MCF 10A (cell line): ENCODE results near the gene UBXN6. TPM values are rescaled to one million over a fixed set of nuclear protein-coding genes. Genes with fewer than 3 reads are reported as not detected.

Experiments used
- BruUV-seq: library from RNA; stranded (reverse); fragments of 400-500 nt; replicated peaks from 2 replicates; lab custom pipeline; 2021; lab: Mats Ljungman, UMichigan
- CTCF ChIA-PET: fragments of 300-600 bp; sonication (Branson Sonifier 250); formaldehyde crosslinking; extraction: SDS; loops from one replicate; lab custom pipeline; 2021; ENCODE audit warnings: antibody characterized with exemption, inconsistent platforms; lab: Yijun Ruan, JAX
- POLR2A ChIA-PET: fragments of 300-600, 350-650 bp; sonication (Branson Sonifier 250); formaldehyde crosslinking; extraction: SDS; loops from one replicate; lab custom pipeline; 2020; ENCODE audit warnings: antibody characterized with exemption, inconsistent platforms; lab: Yijun Ruan, JAX
- DNase-seq: peaks from one replicate; pipeline ENCODE4 v3.0.0-alpha.2; 2018; ENCODE audit not compliant: unreplicated experiment
- H3K27ac Mint-ChIP-seq: one replicate; pipeline ENCODE4 v1.8.0; 2022; ENCODE audit warnings: mild to moderate bottlenecking, low read depth, mixed read lengths; ENCODE audit not compliant: unreplicated experiment
- H3K27me3 Mint-ChIP-seq: one replicate; pipeline ENCODE4 v1.8.0; 2022; ENCODE audit warnings: mixed read lengths; ENCODE audit not compliant: insufficient read depth, unreplicated experiment
- H3K36me3 Mint-ChIP-seq: one replicate; pipeline ENCODE4 v1.8.0; 2022; ENCODE audit warnings: mild to moderate bottlenecking, moderate library complexity, mixed read lengths; ENCODE audit not compliant: insufficient read depth, unreplicated experiment
- H3K4me1 Mint-ChIP-seq: one replicate; pipeline ENCODE4 v1.8.0; 2022; ENCODE audit warnings: mixed read lengths; ENCODE audit not compliant: insufficient read depth, unreplicated experiment
- H3K4me3 Mint-ChIP-seq: one replicate; pipeline ENCODE4 v1.8.0; 2022; ENCODE audit warnings: mild to moderate bottlenecking, moderate library complexity, mixed read lengths; ENCODE audit not compliant: unreplicated experiment
- H3K9me3 Mint-ChIP-seq: one replicate; pipeline ENCODE4 v1.8.0; 2022; ENCODE audit warnings: mixed read lengths; ENCODE audit not compliant: unreplicated experiment
- intact Hi-C: fragments of 100-400 bp; cut with micrococcal nuclease; formaldehyde crosslinking; loops from 2 replicates; pipeline ENCODE4 v1.14.1; 2022
- total RNA-seq: library from RNA; stranded (reverse); gene quantifications from 2 replicates; pipeline ENCODE4 v1.2.3, GENCODE V29; 2022
- TF ChIP-seq, protein P1 (sequence below): fragments of 200-600 bp; IDR thresholded peaks from one replicate; pipeline ENCODE4 v1.8.0; 2022; ENCODE audit warnings: antibody characterized with exemption, mild to moderate bottlenecking; ENCODE audit not compliant: unreplicated experiment

UBXN6 gene
- total RNA-seq, 1 experiment from 2014 or later, result 94.8 TPM

DNA sequence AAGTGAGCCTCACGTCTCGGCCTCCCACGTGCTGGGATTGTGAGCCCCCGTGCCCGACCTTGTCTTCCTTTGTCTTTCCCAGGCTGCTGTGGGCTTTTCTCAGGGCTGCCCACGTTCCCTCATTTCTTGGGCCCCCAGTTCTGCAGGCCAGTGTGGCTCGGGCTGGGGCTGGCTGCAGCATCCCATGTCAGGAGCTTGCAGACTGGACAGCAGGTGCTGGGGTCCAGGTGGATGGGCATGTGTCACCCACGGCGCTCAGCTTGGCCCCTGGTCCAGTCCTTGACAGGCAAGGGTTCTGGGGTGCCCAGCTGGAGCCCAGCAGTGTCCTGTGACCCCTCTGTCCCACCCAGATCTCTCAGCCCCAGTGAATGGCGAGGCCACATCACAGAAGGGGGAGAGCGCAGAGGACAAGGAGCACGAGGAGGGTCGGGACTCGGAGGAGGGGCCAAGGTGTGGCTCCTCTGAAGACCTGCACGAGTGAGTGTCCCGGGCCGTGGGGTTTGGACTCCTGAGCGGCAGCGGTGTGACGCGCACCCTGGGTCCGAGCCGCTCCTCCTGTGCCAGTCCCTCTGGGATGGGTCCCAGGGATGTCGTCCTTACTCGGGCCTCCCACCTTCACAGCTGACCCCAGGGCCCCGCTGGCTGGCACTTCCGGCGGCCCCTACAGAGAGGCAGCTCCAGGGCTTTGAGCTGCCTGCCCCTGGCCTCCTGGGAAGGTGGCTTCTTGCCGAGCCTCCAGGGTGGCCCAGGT lies 43.4 kb upstream of the UBXN6 start:
- POLR2A ChIA-PET, result no interaction called here
- Mint-ChIP-seq H3K9me3 (no peaks in the 10 kb centered on the region), H3K4me1 (peaks cover 1% of the 10 kb centered on the region), H3K27ac (no peak overlapping the region), H3K36me3 (peaks cover 37% of the 10 kb centered on the region), H3K27me3 (no peaks in the 10 kb centered on the region), H3K4me3 (no peak overlapping the region)
- CTCF ChIA-PET, result interaction anchor here (0.7 kb wide), 1 partner anchor 57 kb away, joined by 3 read pairs; no protein-coding TSS in a partner anchor
- DNase-seq, result no peak
- BruUV-seq, result no TSS peak
- TF ChIP-seq, protein P1, sequence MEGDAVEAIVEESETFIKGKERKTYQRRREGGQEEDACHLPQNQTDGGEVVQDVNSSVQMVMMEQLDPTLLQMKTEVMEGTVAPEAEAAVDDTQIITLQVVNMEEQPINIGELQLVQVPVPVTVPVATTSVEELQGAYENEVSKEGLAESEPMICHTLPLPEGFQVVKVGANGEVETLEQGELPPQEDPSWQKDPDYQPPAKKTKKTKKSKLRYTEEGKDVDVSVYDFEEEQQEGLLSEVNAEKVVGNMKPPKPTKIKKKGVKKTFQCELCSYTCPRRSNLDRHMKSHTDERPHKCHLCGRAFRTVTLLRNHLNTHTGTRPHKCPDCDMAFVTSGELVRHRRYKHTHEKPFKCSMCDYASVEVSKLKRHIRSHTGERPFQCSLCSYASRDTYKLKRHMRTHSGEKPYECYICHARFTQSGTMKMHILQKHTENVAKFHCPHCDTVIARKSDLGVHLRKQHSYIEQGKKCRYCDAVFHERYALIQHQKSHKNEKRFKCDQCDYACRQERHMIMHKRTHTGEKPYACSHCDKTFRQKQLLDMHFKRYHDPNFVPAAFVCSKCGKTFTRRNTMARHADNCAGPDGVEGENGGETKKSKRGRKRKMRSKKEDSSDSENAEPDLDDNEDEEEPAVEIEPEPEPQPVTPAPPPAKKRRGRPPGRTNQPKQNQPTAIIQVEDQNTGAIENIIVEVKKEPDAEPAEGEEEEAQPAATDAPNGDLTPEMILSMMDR, result no peak
- intact Hi-C loops, result no loop called here

DNA sequence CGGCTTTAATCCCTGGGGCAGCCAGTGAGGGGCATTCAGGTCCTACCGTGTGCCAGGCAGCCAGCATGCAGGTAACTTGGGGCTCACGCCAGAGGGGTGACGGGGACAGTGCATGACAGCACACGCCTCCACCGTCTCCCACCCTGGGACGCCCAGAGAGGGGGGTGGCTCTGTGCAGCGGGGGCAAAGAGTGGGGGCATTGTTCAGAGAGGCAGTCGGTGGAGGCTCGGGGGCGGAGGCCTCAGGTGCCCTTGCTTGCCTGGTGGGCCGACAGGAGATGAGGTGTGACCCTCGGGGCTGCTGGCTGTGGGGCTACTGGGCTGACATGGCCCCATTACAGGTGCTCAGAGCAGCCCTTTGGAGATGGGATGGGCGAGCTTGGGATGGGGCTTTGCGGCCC lies 42.3 kb upstream of the UBXN6 start:
- H3K36me3 Mint-ChIP-seq, result peaks cover 43% of the 10 kb centered on the region
- H3K27ac Mint-ChIP-seq, result no peak overlapping the region
- intact Hi-C loops, result no loop called here
- POLR2A ChIA-PET, result no interaction called here
- DNase-seq, result no peak
- H3K27me3 Mint-ChIP-seq, result no peaks in the 10 kb centered on the region
- no peaks in the 10 kb centered on the region for H3K9me3 Mint-ChIP-seq
- no peaks in the 10 kb centered on the region for H3K4me1 Mint-ChIP-seq
- TF ChIP-seq, protein P1, result no peak
- no TSS peak for BruUV-seq
- no peak overlapping the region for H3K4me3 Mint-ChIP-seq
- CTCF ChIA-PET, result no interaction called here

DNA sequence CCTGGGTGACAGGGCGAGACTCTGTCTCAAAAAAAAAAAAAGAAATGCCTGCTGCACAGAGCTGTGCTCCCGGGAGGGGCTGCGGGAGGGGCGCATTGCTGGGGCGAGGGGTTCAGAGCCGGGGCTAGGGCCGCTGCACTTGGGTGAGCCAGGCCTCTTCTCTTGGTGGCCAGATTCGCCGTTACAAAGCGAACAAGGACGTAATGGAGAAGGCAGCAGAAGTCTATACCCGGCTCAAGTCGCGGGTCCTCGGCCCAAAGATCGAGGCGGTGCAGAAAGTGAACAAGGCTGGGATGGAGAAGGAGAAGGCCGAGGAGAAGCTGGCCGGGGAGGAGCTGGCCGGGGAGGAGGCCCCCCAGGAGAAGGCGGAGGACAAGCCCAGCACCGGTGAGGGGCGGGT lies 41.7 kb upstream of the UBXN6 start:
- H3K4me1 Mint-ChIP-seq, result no peaks in the 10 kb centered on the region
- TF ChIP-seq, protein P1, result no peak
- peaks cover 43% of the 10 kb centered on the region for H3K36me3 Mint-ChIP-seq
- POLR2A ChIA-PET, result no interaction called here
- no peaks in the 10 kb centered on the region for H3K27me3 Mint-ChIP-seq
- intact Hi-C loops, result no loop called here
- CTCF ChIA-PET, result interaction anchor here (1.4 kb wide), 1 partner anchor 24 kb away, joined by 6 read pairs; no protein-coding TSS in a partner anchor
- DNase-seq, result no peak
- H3K27ac Mint-ChIP-seq, result no peak overlapping the region
- no peaks in the 10 kb centered on the region for H3K9me3 Mint-ChIP-seq
- no TSS peak for BruUV-seq
- no peak overlapping the region for H3K4me3 Mint-ChIP-seq

DNA sequence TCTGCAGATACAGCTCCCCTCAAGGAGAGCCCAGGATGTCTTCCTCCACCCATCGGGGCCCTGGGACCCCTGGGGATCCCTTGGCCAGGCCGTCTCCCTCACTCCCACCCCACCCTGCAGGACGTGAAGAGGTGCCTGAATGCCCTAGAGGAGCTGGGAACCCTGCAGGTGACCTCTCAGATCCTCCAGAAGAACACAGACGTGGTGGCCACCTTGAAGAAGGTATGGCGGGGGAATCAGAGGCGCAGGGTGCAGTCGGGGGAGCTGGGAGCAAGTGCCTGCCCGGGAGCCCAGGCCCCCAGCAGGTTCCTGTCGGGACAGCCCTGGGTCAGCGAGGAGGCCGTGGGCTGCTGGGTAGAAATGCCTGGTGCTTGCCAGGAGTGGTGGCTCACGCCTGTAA lies 41.1 kb upstream of the UBXN6 start:
- Mint-ChIP-seq H3K4me3 (no peak overlapping the region), H3K36me3 (peaks cover 43% of the 10 kb centered on the region), H3K27me3 (no peaks in the 10 kb centered on the region), H3K9me3 (no peaks in the 10 kb centered on the region), H3K27ac (no peak overlapping the region), H3K4me1 (no peaks in the 10 kb centered on the region)
- no peak for DNase-seq
- TF ChIP-seq, protein P1, result no peak
- POLR2A ChIA-PET, result interaction anchor here (0.6 to 0.8 kb wide), 2 partner anchors 26 to 43 kb away, joined by 3 read pairs; no protein-coding TSS in a partner anchor
- intact Hi-C loops, result no loop called here
- CTCF ChIA-PET, result interaction anchor here (0.6 to 1.4 kb wide), 2 partner anchors 9 to 24 kb away, joined by 3 to 6 read pairs; no protein-coding TSS in a partner anchor
- BruUV-seq, result no TSS peak
